Natural killer cell (primary cell): Measurements from ENCODE around the gene COL9A2. TPM values are rescaled to one million over a fixed set of nuclear protein-coding genes. Genes with fewer than 3 reads are reported as not detected.

Source experiments
- ATAC-seq, 3 donors: fragments of 150-1000 bp in 2 of 3; fragments of 200-7000 bp in 1 of 3; cut with Tn5 transposase; 1 replicate in 1 of 3; 2 replicates in 2 of 3; pipeline ENCODE4 v1.10.0; 2021; ENCODE audit warnings: mild to moderate bottlenecking in 2 of 3, moderate library complexity in 2 of 3
- DNase-seq, 2 donors: peaks; one replicate each; pipeline versions ENCODE4 v3.0.0 to v3.0.0-alpha.2; 2013 to 2021; ENCODE audit warnings: mixed read lengths in 1 of 2
- H3K27ac ChIP-seq: one replicate; pipeline ENCODE4 v1.5.1; 2013; ENCODE audit warnings: mild to moderate bottlenecking, low read length
- H3K27me3 ChIP-seq: one replicate; pipeline ENCODE4 v1.6.1; 2013; ENCODE audit warnings: low read length; ENCODE audit not compliant: control insufficient read depth, insufficient read depth
- H3K36me3 ChIP-seq: one replicate; pipeline ENCODE4 v1.6.1; 2013; ENCODE audit warnings: low read length; ENCODE audit not compliant: control insufficient read depth, insufficient read depth
- H3K4me1 ChIP-seq: one replicate; pipeline ENCODE4 v1.6.1; 2013; ENCODE audit warnings: low read length; ENCODE audit not compliant: control insufficient read depth, insufficient read depth
- H3K4me3 ChIP-seq: one replicate; pipeline ENCODE4 v1.5.1; 2013; ENCODE audit warnings: low read length
- H3K9me3 ChIP-seq: one replicate; pipeline ENCODE4 v1.6.1; 2013; ENCODE audit warnings: low read length; ENCODE audit not compliant: control insufficient read depth, insufficient read depth
- H3K27ac Mint-ChIP-seq, 2 donors: one replicate each; pipeline ENCODE4 v1.8.0; 2022; ENCODE audit warnings: mild to moderate bottlenecking in 2 of 2, mixed read lengths in 2 of 2, moderate library complexity in 1 of 2
- H3K27me3 Mint-ChIP-seq, 2 donors: one replicate each; pipeline ENCODE4 v1.8.0; 2022; ENCODE audit warnings: low read depth in 2 of 2, mixed read lengths in 2 of 2
- H3K36me3 Mint-ChIP-seq: one replicate; pipeline ENCODE4 v1.8.0; 2022; ENCODE audit warnings: mixed read lengths
- H3K4me1 Mint-ChIP-seq, 2 donors: one replicate each; pipeline ENCODE4 v1.8.0; 2022; ENCODE audit warnings: mixed read lengths in 2 of 2
- H3K4me3 Mint-ChIP-seq: one replicate; pipeline ENCODE4 v1.8.0; 2022; ENCODE audit warnings: mild to moderate bottlenecking, moderate library complexity, mixed read lengths
- H3K9me3 Mint-ChIP-seq, 2 donors: one replicate each; pipeline ENCODE4 v1.8.0; 2022; ENCODE audit warnings: mixed read lengths in 2 of 2
- CTCF ChIP-seq: fragments of 200-600 bp; IDR thresholded peaks from one replicate; pipeline ENCODE4 v1.8.0; 2022; ENCODE audit warnings: antibody characterized with exemption
- WGBS: methylation state at CpG from one replicate; pipeline ENCODE4 v1.1.7; 2013; ENCODE audit warnings: missing lambda C conversion rate; ENCODE audit not compliant: insufficient coverage; 5-methylcytosine and 5-hydroxymethylcytosine counted together
- intact Hi-C: fragments of 100-400 bp; cut with micrococcal nuclease; formaldehyde crosslinking; loops from one replicate; pipeline ENCODE4 v1.14.2; 2022
- total RNA-seq, 4 donors: library from RNA; stranded (reverse); fragments of 120-200 nt in 1 of 4; gene quantifications; one replicate each; pipeline versions ENCODE4 v1.2.3 to v1.2.4, GENCODE V29; 2013 to 2022

COL9A2 gene
- total RNA-seq, 3 donors from 2014 or later (not counting 1 experiment from before 2014, with no cell fraction given), result 2.4 to 2.6 (median 2.5) TPM

DNA sequence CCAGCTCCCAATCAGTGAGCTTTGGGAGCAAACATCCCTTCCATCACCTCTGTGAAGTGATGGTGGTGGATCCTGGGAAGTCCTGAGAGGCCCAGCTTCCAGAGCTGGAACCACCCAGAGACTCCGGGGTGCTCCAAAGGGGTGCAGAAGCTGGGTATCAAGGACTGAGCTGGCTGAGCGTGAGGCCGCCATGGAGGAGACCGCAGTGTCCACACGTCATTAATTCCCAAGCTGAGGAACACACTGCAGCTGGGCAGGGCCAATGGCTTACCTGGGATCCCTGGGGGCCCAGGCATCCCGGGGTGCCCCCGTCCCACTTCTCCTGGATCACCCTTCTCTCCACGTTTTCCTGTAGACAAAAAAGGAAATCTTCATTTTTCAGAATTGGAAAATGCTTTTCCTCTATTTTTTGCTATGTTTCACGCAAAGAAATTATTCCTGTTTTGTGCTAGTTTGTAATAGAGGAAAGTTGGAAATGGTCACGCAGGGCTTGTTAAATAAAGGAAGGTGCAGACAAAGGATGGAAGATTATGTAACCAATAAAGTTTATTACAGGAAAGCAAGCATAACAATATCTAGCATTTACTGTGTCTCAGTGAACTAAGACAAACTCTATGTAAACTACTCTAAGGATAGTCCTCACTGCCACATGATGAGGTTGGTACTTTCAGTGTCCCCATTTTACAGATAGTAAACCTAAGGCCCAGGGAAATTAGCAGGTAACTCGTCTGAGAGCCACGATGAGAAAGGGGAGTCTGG is 15.4 kb downstream of the COL9A2 start:
- Histone ChIP-seq H3K27me3 (no peaks in the 10 kb centered on the region), H3K4me3 (no peak overlapping the region), H3K9me3 (no peaks in the 10 kb centered on the region), H3K27ac (no peak overlapping the region), H3K4me1 (no peaks in the 10 kb centered on the region), H3K36me3 (no peaks in the 10 kb centered on the region)
- Mint-ChIP-seq H3K27me3 (no peaks in the 10 kb centered on the region), H3K4me1 (no peaks in the 10 kb centered on the region), H3K9me3 (no peaks in the 10 kb centered on the region), H3K36me3 (no peaks in the 10 kb centered on the region), H3K27ac (no peak overlapping the region), H3K4me3 (no peak overlapping the region)
- no peak for TF ChIP-seq CTCF
- DNase-seq, result no peak
- no peak for ATAC-seq
- 93% methylated on average over 12 of the region's 12 CpGs for WGBS
- intact Hi-C loops, result no loop called here

- no peak for TF ChIP-seq CTCF
- 93% methylated on average over 10 of the region's 10 CpGs for WGBS
- intact Hi-C loops, result no loop called here
Measured at GRCh38 chr1:40301066-40301465, 16.0 kb downstream of the COL9A2 start.

GRCh38 chr1:40300651-40301050 is 16.4 kb downstream of the COL9A2 start:
- intact Hi-C loops, result no loop called here
- Histone ChIP-seq H3K36me3 (no peaks in the 10 kb centered on the region), H3K4me3 (no peak overlapping the region), H3K9me3 (no peaks in the 10 kb centered on the region), H3K4me1 (no peaks in the 10 kb centered on the region), H3K27me3 (no peaks in the 10 kb centered on the region), H3K27ac (no peak overlapping the region)
- Mint-ChIP-seq H3K9me3 (no peaks in the 10 kb centered on the region), H3K4me1 (no peaks in the 10 kb centered on the region), H3K27me3 (no peaks in the 10 kb centered on the region), H3K27ac (no peak overlapping the region), H3K36me3 (no peaks in the 10 kb centered on the region), H3K4me3 (no peak overlapping the region)
- 96% methylated on average over 9 of the region's 9 CpGs for WGBS
- no peak for TF ChIP-seq CTCF
- ATAC-seq, result no peak
- no peak for DNase-seq

More at GRCh38 chr1:40301066-40301465, 16.0 kb downstream of the COL9A2 start:
- H3K27ac ChIP-seq, result no peak overlapping the region
- H3K36me3 Mint-ChIP-seq, result no peaks in the 10 kb centered on the region
- no peaks in the 10 kb centered on the region for H3K4me1 Mint-ChIP-seq
- ATAC-seq (no peak), DNase-seq (no peak)
- H3K4me3 ChIP-seq, result no peak overlapping the region
- no peaks in the 10 kb centered on the region for H3K36me3 ChIP-seq
- H3K4me1 ChIP-seq, result no peaks in the 10 kb centered on the region
- H3K27ac Mint-ChIP-seq, result no peak overlapping the region
- no peaks in the 10 kb centered on the region for H3K9me3 ChIP-seq
- H3K4me3 Mint-ChIP-seq, result no peak overlapping the region
- no peaks in the 10 kb centered on the region for H3K27me3 Mint-ChIP-seq
- H3K9me3 Mint-ChIP-seq, result no peaks in the 10 kb centered on the region
- H3K27me3 ChIP-seq, result no peaks in the 10 kb centered on the region

GRCh38 chr1:40300249-40300567 is 16.9 kb downstream of the COL9A2 start:
- intact Hi-C loops, result no loop called here
- Histone ChIP-seq H3K36me3 (no peaks in the 10 kb centered on the region), H3K4me3 (no peak overlapping the region), H3K4me1 (no peaks in the 10 kb centered on the region), H3K27ac (no peak overlapping the region), H3K9me3 (no peaks in the 10 kb centered on the region), H3K27me3 (no peaks in the 10 kb centered on the region)
- Mint-ChIP-seq H3K36me3 (no peaks in the 10 kb centered on the region), H3K4me1 (no peaks in the 10 kb centered on the region), H3K27ac (no peak overlapping the region), H3K9me3 (no peaks in the 10 kb centered on the region), H3K4me3 (no peak overlapping the region), H3K27me3 (no peaks in the 10 kb centered on the region)
- TF ChIP-seq CTCF, result no peak
- whole genome bisulfite sequencing, result 67% methylated on average over 1 of the region's 1 CpG
- ATAC-seq, result no peak
- no peak for DNase-seq
